GM12878 (cell line): Measurements from ENCODE around the gene ARHGAP22. TPM values are rescaled to one million over a fixed set of nuclear protein-coding genes. Genes with fewer than 3 reads are reported as not detected.

Experiments
- ATAC-seq: fragments of 200-7000 bp; cut with Tn5 transposase; 3 replicates; pipeline ENCODE4 v1.9.1; 2020; ENCODE audit warnings: mild to moderate bottlenecking, moderate library complexity
- BruUV-seq: library from RNA; stranded (reverse); fragments of 400-500 nt; replicated peaks from 2 replicates; lab custom pipeline; 2021; lab: Mats Ljungman, UMichigan
- CTCF ChIA-PET: fragments of 300-600 bp; sonication (Branson Sonifier 250); formaldehyde crosslinking; extraction: SDS; loops from one replicate; lab custom pipeline; 2021; ENCODE audit warnings: inconsistent platforms; lab: Yijun Ruan, JAX
- POLR2A ChIA-PET: fragments of 350-600 bp; formaldehyde crosslinking; extraction: SDS; loops from one replicate; lab custom pipeline; 2021; ENCODE audit warnings: inconsistent platforms; lab: Charles Lee
- RAD21 ChIA-PET: fragments of 300-600 bp; sonication (Branson Sonifier 250); formaldehyde crosslinking; loops from one replicate; lab custom pipeline; 2023; ENCODE audit warnings: antibody characterized with exemption; ENCODE audit not compliant: unreplicated experiment; lab: Charles Lee
- SMC1A ChIA-PET: fragments of 300-600 bp; sonication (Branson Sonifier 250); formaldehyde crosslinking; loops from one replicate; lab custom pipeline; 2023; ENCODE audit not compliant: unreplicated experiment, uncharacterized antibody; lab: Charles Lee
- DNase-seq: peaks from one replicate; pipeline ENCODE4 v3.0.0-alpha.2; 2011; ENCODE audit warnings: low read depth, low spot score
- FAIRE-seq: peaks from 3 replicates; lab custom pipeline; 2011; peaks lifted over from hg19 to GRCh38; lab: Jason Lieb, UNC
- H2AFZ ChIP-seq: 2 replicates; pipeline ENCODE4 v1.6.0; 2011; ENCODE audit warnings: low read depth, low read length, control low read depth; ENCODE audit not compliant: control insufficient read depth
- H3K27ac ChIP-seq: 2 replicates; pipeline ENCODE4 v1.5.1; 2011; ENCODE audit warnings: control low read depth; ENCODE audit not compliant: control insufficient read depth, insufficient read depth
- H3K27me3 ChIP-seq, 2 experiments: replicated peaks in 1 of 2; 2 replicates each; pipeline versions ENCODE4 v1.6.0 to v1.6.1; 2011; ENCODE audit warnings: low read length in 1 of 2; ENCODE audit not compliant: control insufficient read depth in 2 of 2, insufficient read depth in 2 of 2
- H3K36me3 ChIP-seq, 2 experiments: 2 replicates each; pipeline ENCODE4 v1.5.1; 2011; ENCODE audit warnings: low read length in 1 of 2; ENCODE audit not compliant: control insufficient read depth in 2 of 2, insufficient read depth in 2 of 2
- H3K4me1 ChIP-seq: 2 replicates; pipeline ENCODE4 v1.6.1; 2011; ENCODE audit warnings: mild to moderate bottlenecking, low read length, moderate library complexity, mixed read lengths; ENCODE audit not compliant: control insufficient read depth, insufficient read depth
- H3K4me2 ChIP-seq: 2 replicates; pipeline ENCODE4 v1.6.0; 2011; ENCODE audit warnings: control low read depth; ENCODE audit not compliant: control insufficient read depth, insufficient read depth
- H3K4me3 ChIP-seq: fragments of 200-600 bp; sonication (generic); 2 replicates; pipeline ENCODE4 v1.5.1; 2016
- H3K79me2 ChIP-seq: 2 replicates; pipeline ENCODE4 v1.6.0; 2011; ENCODE audit warnings: low read length; ENCODE audit not compliant: control insufficient read depth, insufficient read depth
- H3K9ac ChIP-seq: 2 replicates; pipeline ENCODE4 v1.8.0; 2011; ENCODE audit warnings: low read length, control low read depth, mixed read lengths; ENCODE audit not compliant: control insufficient read depth, insufficient read depth
- H3K9me3 ChIP-seq: replicated peaks from 3 replicates; pipeline ENCODE4 v1.5.1; 2011; ENCODE audit warnings: mild to moderate bottlenecking, low read length; ENCODE audit not compliant: control insufficient read depth, insufficient read depth
- H4K20me1 ChIP-seq: 2 replicates; pipeline ENCODE4 v1.6.0; 2011; ENCODE audit not compliant: control insufficient read depth, insufficient read depth
- CHD2 ChIP-seq: IDR thresholded peaks from 2 replicates; pipeline ENCODE4 v1.6.1; 2011; ENCODE audit warnings: low read depth, low read length, improper control_type of control experiment, borderline replicate concordance
- GABPA ChIP-seq: IDR thresholded peaks from 2 replicates; pipeline ENCODE4 v1.6.1; 2014; ENCODE audit warnings: antibody characterized with exemption, low read depth, mild to moderate bottlenecking, inconsistent platforms
- IRF4 ChIP-seq: IDR thresholded peaks from 2 replicates; pipeline ENCODE4 v1.6.1; 2011; ENCODE audit warnings: low read depth, low read length
- NFYA ChIP-seq: IDR thresholded peaks from 2 replicates; pipeline ENCODE4 v1.6.1; 2011; ENCODE audit warnings: low read depth, mild to moderate bottlenecking, low read length, improper control_type of control experiment, borderline replicate concordance
- NFYB ChIP-seq: IDR thresholded peaks from 2 replicates; pipeline ENCODE4 v1.6.1; 2011; ENCODE audit warnings: low read depth, mild to moderate bottlenecking, low read length, improper control_type of control experiment, moderate library complexity; ENCODE audit not compliant: insufficient read depth
- NRF1 ChIP-seq: conservative IDR thresholded peaks from 2 replicates; pipeline ENCODE4 v1.6.1; 2011; ENCODE audit warnings: mild to moderate bottlenecking, low read depth, low read length, improper control_type of control experiment
- PAX8 ChIP-seq: fragments of 450-650 bp; IDR thresholded peaks from 2 replicates; pipeline ENCODE4 v1.6.1; 2017; ENCODE audit warnings: mild to moderate bottlenecking, moderate library complexity
- RB1 ChIP-seq: fragments of 450-650 bp; formaldehyde crosslinking; IDR thresholded peaks from 2 replicates; pipeline ENCODE4 v1.6.1; 2017; ENCODE audit warnings: mild to moderate bottlenecking, borderline replicate concordance
- RFX5 ChIP-seq: IDR thresholded peaks from 2 replicates; pipeline ENCODE4 v1.6.1; 2011; ENCODE audit warnings: low read depth, low read length, improper control_type of control experiment
- SPI1 ChIP-seq: IDR thresholded peaks from 2 replicates; pipeline ENCODE4 v1.6.1; 2011; ENCODE audit warnings: low read depth, mild to moderate bottlenecking, low read length, moderate library complexity, borderline replicate concordance; ENCODE audit not compliant: insufficient read depth
- TAF1 ChIP-seq: IDR thresholded peaks from 2 replicates; pipeline ENCODE4 v1.6.1; 2011; ENCODE audit warnings: mild to moderate bottlenecking, low read depth, low read length, borderline replicate concordance
- TBL1XR1 ChIP-seq: IDR thresholded peaks from 2 replicates; pipeline ENCODE4 v1.6.1; 2012; ENCODE audit warnings: low read depth, low read length, improper control_type of control experiment
- WGBS: methylation state at CpG from one replicate; pipeline ENCODE4 v1.1.6; 2016; ENCODE audit warnings: low lambda C conversion rate; ENCODE audit not compliant: insufficient replicate concordance, insufficient coverage; ENCODE audit errors: missing lambda C conversion rate; 5-methylcytosine and 5-hydroxymethylcytosine counted together
- in situ Hi-C: fragments of 300-500 bp; cut with MboI; formaldehyde crosslinking; loops from 9 replicates; pipeline ENCODE4 v1.14.3; 2018; ENCODE audit warnings: mixed read lengths
- intact Hi-C: fragments of 100-400 bp; cut with micrococcal nuclease; formaldehyde crosslinking; loops from one replicate; pipeline ENCODE4 v1.14.2; 2022; ENCODE audit not compliant: unreplicated experiment
- polyA plus RNA-seq, 11 experiments: library from polyadenylated mRNA; depleted of rRNA in 4 of 11; unstranded in 6 of 11; stranded (reverse) in 5 of 11; fragments of >200 nt; fragmentation: Nextera tagmentation in 4 of 11; fragmentation: Illumina TruSeq in 1 of 11; extraction: Ambion mirVana in 4 of 11; extraction: Trizol in 1 of 11; gene quantifications; 1 replicate in 1 of 11; 2 replicates in 10 of 11; pipeline versions ENCODE4 v1.2.1 to v1.2.3, GENCODE V29; 2011 to 2016; ENCODE audit warnings: inconsistent platforms in 2 of 11, missing spikeins in 2 of 11, low read depth in 1 of 11
- total RNA-seq, 4 experiments: library from RNA; depleted of rRNA in 3 of 4; stranded (reverse); fragments of >200 nt in 3 of 4; fragmentation: Illumina TruSeq in 1 of 4; extraction: Trizol in 1 of 4; gene quantifications; 2 replicates each; pipeline versions ENCODE4 v1.2.1 to v1.2.3, GENCODE V29; 2013 to 2021
- TF ChIP-seq, protein P1 (sequence below): fragments of 450-650 bp; IDR thresholded peaks from 2 replicates; pipeline ENCODE4 v1.6.1; 2017; ENCODE audit warnings: mild to moderate bottlenecking
- TF ChIP-seq, protein P2 (sequence below): fragments of 450-650 bp; IDR thresholded peaks from 2 replicates; pipeline ENCODE4 v1.6.1; 2014; ENCODE audit warnings: mild to moderate bottlenecking

ARHGAP22 gene
- total and polyA plus RNA-seq, 10 of the 15 experiments (the other 5 are each of a cell fraction or from before 2014, with no cell fraction given): 0.07 to 0.61 (median 0.18) TPM; not detected in 5

GRCh38 chr10:48601789-48602188 is 3.1 kb downstream of the ARHGAP22 start:
- POLR2A ChIA-PET: no interaction called here
- intact Hi-C loops (no loop called here), in situ Hi-C loops (no loop called here)
- no TSS peak for BruUV-seq
- RAD21 ChIA-PET: interaction anchor here (1.8 to 12.6 kb wide), 2 partner anchors 49 to 52 kb away, joined by 6 to 383 read pairs; no protein-coding TSS in a partner anchor
- peaks cover 6% of the 10 kb centered on the region; the same call in 1 of the 2 replicates for H3K4me1 ChIP-seq
- H3K27ac ChIP-seq: no peak overlapping the region
- H3K4me3 ChIP-seq: no peak overlapping the region
- ATAC-seq (no peak), FAIRE-seq (peak; percentile 31), DNase-seq (no peak)
- no peak overlapping the region for H3K9ac ChIP-seq
- no peak overlapping the region for H2AFZ ChIP-seq
- CTCF ChIA-PET: interaction anchor here (1.4 to 17.1 kb wide), 4 partner anchors 9 to 51 kb away, joined by 3 to 664 read pairs (median 4); no protein-coding TSS in a partner anchor
- H3K79me2 ChIP-seq: no peaks in the 10 kb centered on the region
- no peaks in the 10 kb centered on the region for H3K9me3 ChIP-seq
- SMC1A ChIA-PET: interaction anchor here (0.6 to 4.3 kb wide), 5 partner anchors 13 to 54 kb away, joined by 3 to 24 read pairs (median 4); no protein-coding TSS in a partner anchor
- WGBS: 24% methylated on average over 1 of the region's 1 CpG
- no peaks in the 10 kb centered on the region for H4K20me1 ChIP-seq
- no peaks in the 10 kb centered on the region for H3K36me3 ChIP-seq
- no peak overlapping the region for H3K4me2 ChIP-seq
- TF ChIP-seq, protein P1, sequence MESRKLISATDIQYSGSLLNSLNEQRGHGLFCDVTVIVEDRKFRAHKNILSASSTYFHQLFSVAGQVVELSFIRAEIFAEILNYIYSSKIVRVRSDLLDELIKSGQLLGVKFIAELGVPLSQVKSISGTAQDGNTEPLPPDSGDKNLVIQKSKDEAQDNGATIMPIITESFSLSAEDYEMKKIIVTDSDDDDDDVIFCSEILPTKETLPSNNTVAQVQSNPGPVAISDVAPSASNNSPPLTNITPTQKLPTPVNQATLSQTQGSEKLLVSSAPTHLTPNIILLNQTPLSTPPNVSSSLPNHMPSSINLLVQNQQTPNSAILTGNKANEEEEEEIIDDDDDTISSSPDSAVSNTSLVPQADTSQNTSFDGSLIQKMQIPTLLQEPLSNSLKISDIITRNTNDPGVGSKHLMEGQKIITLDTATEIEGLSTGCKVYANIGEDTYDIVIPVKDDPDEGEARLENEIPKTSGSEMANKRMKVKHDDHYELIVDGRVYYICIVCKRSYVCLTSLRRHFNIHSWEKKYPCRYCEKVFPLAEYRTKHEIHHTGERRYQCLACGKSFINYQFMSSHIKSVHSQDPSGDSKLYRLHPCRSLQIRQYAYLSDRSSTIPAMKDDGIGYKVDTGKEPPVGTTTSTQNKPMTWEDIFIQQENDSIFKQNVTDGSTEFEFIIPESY: no peak
- TF ChIP-seq NRF1: no peak
- TF ChIP-seq NFYB: no peak
- TF ChIP-seq, protein P2, sequence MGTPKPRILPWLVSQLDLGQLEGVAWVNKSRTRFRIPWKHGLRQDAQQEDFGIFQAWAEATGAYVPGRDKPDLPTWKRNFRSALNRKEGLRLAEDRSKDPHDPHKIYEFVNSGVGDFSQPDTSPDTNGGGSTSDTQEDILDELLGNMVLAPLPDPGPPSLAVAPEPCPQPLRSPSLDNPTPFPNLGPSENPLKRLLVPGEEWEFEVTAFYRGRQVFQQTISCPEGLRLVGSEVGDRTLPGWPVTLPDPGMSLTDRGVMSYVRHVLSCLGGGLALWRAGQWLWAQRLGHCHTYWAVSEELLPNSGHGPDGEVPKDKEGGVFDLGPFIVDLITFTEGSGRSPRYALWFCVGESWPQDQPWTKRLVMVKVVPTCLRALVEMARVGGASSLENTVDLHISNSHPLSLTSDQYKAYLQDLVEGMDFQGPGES: no peak
- no peak for TF ChIP-seq RB1
- TF ChIP-seq GABPA: no peak
- TF ChIP-seq NFYA: no peak
- no peak for TF ChIP-seq TAF1
- no peak for TF ChIP-seq CHD2
- TF ChIP-seq PAX8: no peak
- TF ChIP-seq RFX5: no peak
- TF ChIP-seq TBL1XR1: no peak
- TF ChIP-seq IRF4: no peak
- no peak for TF ChIP-seq SPI1
- H3K27me3 ChIP-seq: no peaks in the 10 kb centered on the region; a peak in 1 of 4 replicates
